ENCODE results near the gene BICRAL. TPM values are rescaled to one million over a fixed set of nuclear protein-coding genes. Genes with fewer than 3 reads are reported as not detected.
"Not testable (repeated sequence)": the region's sequence is repeated elsewhere in the genome, so short reads cannot be mapped to it uniquely, and the experiment has no call there.

BICRAL gene
- polyA plus RNA-seq, 1 of the 3 experiments (the other 2 are of a cell fraction): 5.1 TPM

GRCh38 chr6:42894041-42894828, 112.4 kb downstream of the BICRAL start:
- H3K4me1 ChIP-seq (ENCODE audit: control insufficient read depth in 1 of 2, insufficient read depth in 2 of 2, low read depth in 1 of 2, low read length in 1 of 2): peaks cover 5 to 15% of the 10 kb centered on the region in 2 experiments; a peak in 3 of 4 replicates
- DNase-seq; H4K20me1 ChIP-seq (ENCODE audit: insufficient read depth); H3K36me3 ChIP-seq (replicated peaks in 1 of 2; ENCODE audit: control insufficient read depth in 1 of 2, insufficient read depth in 2 of 2, low read length in 1 of 2); H3K9me2 ChIP-seq; H3K9ac ChIP-seq; H3K4me3 ChIP-seq (ENCODE audit: low read depth in 2 of 2, low read length in 1 of 2); H3K9me3 ChIP-seq; H3K27me3 ChIP-seq (ENCODE audit: insufficient read depth); H3K4me2 ChIP-seq; H3K79me2 ChIP-seq (ENCODE audit: insufficient read depth); H3K27ac ChIP-seq (ENCODE audit: low read depth in 2 of 2, low read length in 1 of 2); H2AFZ ChIP-seq (ENCODE audit: low read depth); POLR2A ChIA-PET: not testable (repeated sequence)
- H3F3A ChIP-seq (replicated peaks; ENCODE audit: insufficient read depth): peaks cover 12% of the 10 kb centered on the region
- 92% methylated on average over 19 of the region's 19 CpGs for WGBS (ENCODE audit: low lambda C conversion rate)
- CTCF ChIA-PET: interaction anchor here (0.7 kb wide), 1 partner anchor 443 kb away, joined by 3 read pairs; no protein-coding TSS in a partner anchor

GRCh38 chr6:42896178-42896719, 114.4 kb downstream of the BICRAL start:
- ChIA-PET POLR2A (interaction anchor here (0.6 kb wide), 1 partner anchor 17 kb away, joined by 3 read pairs; the partner anchor contains the start of gene RPL7L1), CTCF (interaction anchor here (0.7 to 1.2 kb wide), 2 partner anchors 18 to 148 kb away, joined by 3 to 4 read pairs; no protein-coding TSS in a partner anchor)
- 81% methylated on average over 10 of the region's 10 CpGs for WGBS (ENCODE audit: low lambda C conversion rate)
- Histone ChIP-seq H3K9me2 (no peaks in the 10 kb centered on the region), H4K20me1 (ENCODE audit: insufficient read depth) (no peaks in the 10 kb centered on the region), H3K9ac (no peak overlapping the region), H2AFZ (ENCODE audit: low read depth) (no peak overlapping the region), H3K9me3 (no peaks in the 10 kb centered on the region), H3K4me2 (no peak overlapping the region), H3K36me3 (replicated peaks in 1 of 2; ENCODE audit: control insufficient read depth in 1 of 2, insufficient read depth in 2 of 2, low read length in 1 of 2) (no peaks in the 10 kb centered on the region), H3K79me2 (ENCODE audit: insufficient read depth) (no peaks in the 10 kb centered on the region), H3K4me3 (ENCODE audit: low read depth in 2 of 2, low read length in 1 of 2) (no peak overlapping the region), H3K27ac (ENCODE audit: low read depth in 2 of 2, low read length in 1 of 2) (no peak overlapping the region), H3K4me1 (ENCODE audit: control insufficient read depth in 1 of 2, insufficient read depth in 2 of 2, low read depth in 1 of 2, low read length in 1 of 2) (peaks cover 3 to 11% of the 10 kb centered on the region in 2 experiments; a peak in 3 of 4 replicates), H3K27me3 (ENCODE audit: insufficient read depth) (no peaks in the 10 kb centered on the region), H3F3A (replicated peaks; ENCODE audit: insufficient read depth) (no peaks in the 10 kb centered on the region)
- no peak for TF ChIP-seq FOSL2 (IDR thresholded peaks at IDR 0.05; ENCODE audit: borderline replicate concordance, low read depth)
- TF ChIP-seq RCOR1 (IDR thresholded peaks at IDR 0.05; ENCODE audit: low read length): no peak
- TF ChIP-seq YY1 (IDR thresholded peaks at IDR 0.05; ENCODE audit: low read depth): no peak
- TF ChIP-seq RAD21 (IDR thresholded peaks at IDR 0.05; ENCODE audit: low read length): no peak
- TF ChIP-seq USF2 (IDR thresholded peaks at IDR 0.05; ENCODE audit: borderline replicate concordance, low read depth, low read length): no peak
- no peak for TF ChIP-seq MEF2A (IDR thresholded peaks at IDR 0.05; ENCODE audit: borderline replicate concordance, low read depth)
- no peak for TF ChIP-seq EZH2phosphoT487 (IDR thresholded peaks at IDR 0.05; ENCODE audit: borderline replicate concordance, low read depth)
- TF ChIP-seq ELF1 (IDR thresholded peaks at IDR 0.05): no peak
- no peak for TF ChIP-seq EP300 (IDR thresholded peaks at IDR 0.05; ENCODE audit: borderline replicate concordance in 1 of 2, low read depth in 1 of 2, low read length in 1 of 2)
- TF ChIP-seq, protein P1, sequence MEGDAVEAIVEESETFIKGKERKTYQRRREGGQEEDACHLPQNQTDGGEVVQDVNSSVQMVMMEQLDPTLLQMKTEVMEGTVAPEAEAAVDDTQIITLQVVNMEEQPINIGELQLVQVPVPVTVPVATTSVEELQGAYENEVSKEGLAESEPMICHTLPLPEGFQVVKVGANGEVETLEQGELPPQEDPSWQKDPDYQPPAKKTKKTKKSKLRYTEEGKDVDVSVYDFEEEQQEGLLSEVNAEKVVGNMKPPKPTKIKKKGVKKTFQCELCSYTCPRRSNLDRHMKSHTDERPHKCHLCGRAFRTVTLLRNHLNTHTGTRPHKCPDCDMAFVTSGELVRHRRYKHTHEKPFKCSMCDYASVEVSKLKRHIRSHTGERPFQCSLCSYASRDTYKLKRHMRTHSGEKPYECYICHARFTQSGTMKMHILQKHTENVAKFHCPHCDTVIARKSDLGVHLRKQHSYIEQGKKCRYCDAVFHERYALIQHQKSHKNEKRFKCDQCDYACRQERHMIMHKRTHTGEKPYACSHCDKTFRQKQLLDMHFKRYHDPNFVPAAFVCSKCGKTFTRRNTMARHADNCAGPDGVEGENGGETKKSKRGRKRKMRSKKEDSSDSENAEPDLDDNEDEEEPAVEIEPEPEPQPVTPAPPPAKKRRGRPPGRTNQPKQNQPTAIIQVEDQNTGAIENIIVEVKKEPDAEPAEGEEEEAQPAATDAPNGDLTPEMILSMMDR (IDR thresholded peaks at IDR 0.05): no peak
- no peak for TF ChIP-seq RFX5 (IDR thresholded peaks at IDR 0.05; ENCODE audit: low read length)
- no peak for DNase-seq
